ENCODE results near the gene ETV6. TPM values are rescaled to one million over a fixed set of nuclear protein-coding genes. Genes with fewer than 3 reads are reported as not detected.

Gene ETV6
- total and polyA plus RNA-seq, 2 of the 8 experiments (the other 6 are each of a cell fraction or from before 2014, with no cell fraction given): 5.5 to 23.9 TPM

DNA sequence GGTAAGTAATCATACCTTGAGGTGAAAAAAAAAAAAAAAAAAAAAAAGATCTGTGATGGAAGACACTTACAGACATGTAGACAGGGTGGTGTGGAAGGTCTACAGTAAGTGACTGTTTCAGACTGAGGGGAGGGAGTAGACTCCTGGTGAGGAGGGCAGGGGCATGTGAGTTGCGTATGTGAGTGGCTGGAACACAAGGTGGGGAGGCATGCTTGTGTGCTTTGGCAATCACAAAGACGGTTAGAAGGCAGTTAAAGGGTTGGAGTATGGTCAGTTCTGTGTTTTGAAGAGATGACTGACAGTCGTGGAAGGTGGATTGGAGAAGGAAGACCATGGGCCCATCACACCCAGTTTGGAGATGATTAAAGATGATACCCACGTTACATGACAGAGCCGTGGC is 65.2 kb downstream of the ETV6 start:
- H2AK5ac ChIP-seq (ENCODE audit: low read depth, low read length): 0 out of 2 replicates have a peak overlapping the region, but pooled peaks have one; percentile 18
- no peak overlapping the region for H3K27ac ChIP-seq (ENCODE audit: low read depth, low read length)
- H2BK15ac ChIP-seq (ENCODE audit: low read length): no peak overlapping the region
- no peaks in the 10 kb centered on the region for H3K23me2 ChIP-seq (ENCODE audit: low read depth, low read length)
- no peak overlapping the region for H4K8ac ChIP-seq (ENCODE audit: extremely low read depth, insufficient read depth, low read length)
- H3K14ac ChIP-seq (ENCODE audit: insufficient read length): no peak overlapping the region
- H3K4ac ChIP-seq (replicated peaks; ENCODE audit: insufficient read length, low read depth, low read length): no peak overlapping the region
- CTCF ChIA-PET (ENCODE audit: partially characterized antibody): interaction anchor here (0.7 kb wide), 1 partner anchor 33 kb away, joined by 3 read pairs; no protein-coding TSS in a partner anchor
- POLR2A ChIA-PET (ENCODE audit: partially characterized antibody): interaction anchor here (2.1 kb wide), 1 partner anchor 13 kb away, joined by 7 read pairs; no protein-coding TSS in a partner anchor
- H3K23ac ChIP-seq (ENCODE audit: insufficient read length): no peak overlapping the region
- no peak overlapping the region for H2BK12ac ChIP-seq (ENCODE audit: low read depth, low read length)
- no peak overlapping the region for H2BK120ac ChIP-seq (replicated peaks; ENCODE audit: low read depth, low read length)
- no peak overlapping the region for H4K91ac ChIP-seq (replicated peaks; ENCODE audit: insufficient read length, low read length)
- H3K27me3 ChIP-seq (replicated peaks in 1 of 4; ENCODE audit: control insufficient read depth in 3 of 4, extremely low read depth in 1 of 4, insufficient read depth in 3 of 4, low read length in 3 of 4): no peaks in the 10 kb centered on the region
- no peak overlapping the region for H2AFZ ChIP-seq (ENCODE audit: low read length)
- peaks cover 10% of the 10 kb centered on the region; the same call in 1 of the 2 replicates for H3K79me1 ChIP-seq (ENCODE audit: low read depth, low read length)
- no peak overlapping the region for H4K5ac ChIP-seq (ENCODE audit: insufficient read length, low read depth, low read length)
- H3K79me2 ChIP-seq (ENCODE audit: control insufficient read depth in 1 of 2, insufficient read depth in 2 of 2, low read length in 2 of 2): 0 out of 4 replicates have a peak, but pooled peaks cover 0 to 5% of the 10 kb centered on the region in 2 experiments
- no peak overlapping the region for H3K9ac ChIP-seq (replicated peaks in 1 of 4; ENCODE audit: extremely low read depth in 1 of 4, low read depth in 3 of 4, low read length in 3 of 4)
- H3K36me3 ChIP-seq (ENCODE audit: control insufficient read depth in 2 of 4, insufficient read depth in 4 of 4, low read length in 3 of 4): no peaks in the 10 kb centered on the region
- peaks cover 0 to 2% of the 10 kb centered on the region in 2 experiments for H4K20me1 ChIP-seq (replicated peaks in 1 of 2; ENCODE audit: control insufficient read depth in 1 of 2, insufficient read depth in 2 of 2, low read length in 2 of 2)
- no peak overlapping the region for H2BK20ac ChIP-seq (ENCODE audit: low read length)
- no peak overlapping the region for H3K4me3 ChIP-seq (ENCODE audit: extremely low read depth in 1 of 4, insufficient read depth in 2 of 4, low read depth in 3 of 4, low read length in 4 of 4)
- peaks cover 4 to 12% (median 5%) of the 10 kb centered on the region in 4 experiments; a peak in 6 of 7 replicates for H3K4me1 ChIP-seq (replicated peaks in 1 of 4; ENCODE audit: control insufficient read depth in 3 of 4, insufficient read depth in 4 of 4, low read length in 3 of 4)
- H3K9me3 ChIP-seq (ENCODE audit: insufficient read depth in 2 of 2, low read depth in 1 of 2, low read length in 1 of 2): no peaks in the 10 kb centered on the region
- H3K56ac ChIP-seq (replicated peaks; ENCODE audit: insufficient read length, low read depth, low read length): no peak overlapping the region
- DNase-seq (ENCODE audit: low read depth in 1 of 2, low spot score in 2 of 2) (no peak), FAIRE-seq (no peak)
- no peak overlapping the region for H3K4me2 ChIP-seq (ENCODE audit: insufficient read depth in 1 of 2, low read depth in 2 of 2, low read length in 2 of 2)
- 86% methylated on average over 5 of the region's 5 CpGs; no CpG with 5 or more reads in 1 of the 2 experiments for WGBS, 2 experiments (ENCODE audit: extremely low coverage in 1 of 2, insufficient coverage in 1 of 2, insufficient read length in 1 of 2, insufficient replicate concordance in 2 of 2, low coverage in 1 of 2, low lambda C conversion rate in 2 of 2, missing lambda C conversion rate in 1 of 2)
- TF ChIP-seq CHD1 (IDR thresholded peaks at IDR 0.05; ENCODE audit: low read depth, low read length): no peak
- no peak for TF ChIP-seq POU5F1 (IDR thresholded peaks at IDR 0.05; ENCODE audit: low read depth, low read length)
- TF ChIP-seq BCL11A (IDR thresholded peaks at IDR 0.05; ENCODE audit: low read depth in 2 of 2, low read length in 2 of 2): no peak
- H3K18ac ChIP-seq (ENCODE audit: extremely low read depth, low read length): no peak overlapping the region
- H2BK5ac ChIP-seq (ENCODE audit: low read depth, low read length): no peak overlapping the region

Data from H1 (cell line).